H9 (cell line): ENCODE data around the gene GABRR2. TPM values are rescaled to one million over a fixed set of nuclear protein-coding genes. Genes with fewer than 3 reads are reported as not detected.

Experiments
- DNase-seq: peaks from one replicate; pipeline ENCODE4 v3.0.0-alpha.2; 2017
- H2AFZ ChIP-seq: one replicate; pipeline ENCODE4 v1.6.1; 2013; ENCODE audit warnings: mild to moderate bottlenecking, low read length, control low read depth, moderate library complexity
- H2AK5ac ChIP-seq: 2 replicates; pipeline ENCODE4 v1.6.1; 2013; ENCODE audit warnings: low read length, control low read depth, mixed read lengths; ENCODE audit not compliant: insufficient read length
- H2BK120ac ChIP-seq: one replicate; pipeline ENCODE4 v1.6.1; 2013; ENCODE audit warnings: low read depth, mild to moderate bottlenecking, low read length, control low read depth, inconsistent platforms; ENCODE audit not compliant: poor library complexity, severe bottlenecking
- H2BK12ac ChIP-seq: 2 replicates; pipeline ENCODE4 v1.6.1; 2013; ENCODE audit warnings: low read length, control low read depth, mixed read lengths, low read depth; ENCODE audit not compliant: insufficient read length
- H2BK15ac ChIP-seq: 2 replicates; pipeline ENCODE4 v1.6.1; 2013; ENCODE audit warnings: low read depth, low read length, control low read depth
- H2BK20ac ChIP-seq: one replicate; pipeline ENCODE4 v1.6.1; 2013; ENCODE audit warnings: low read depth, mild to moderate bottlenecking, low read length, control low read depth, inconsistent platforms; ENCODE audit not compliant: poor library complexity, severe bottlenecking
- H2BK5ac ChIP-seq: 2 replicates; pipeline ENCODE4 v1.6.1; 2013; ENCODE audit warnings: low read length, control low read depth, mixed read lengths; ENCODE audit not compliant: insufficient read length
- H3K14ac ChIP-seq: 2 replicates; pipeline ENCODE4 v1.6.1; 2013; ENCODE audit warnings: low read length, control low read depth; ENCODE audit not compliant: insufficient read depth
- H3K18ac ChIP-seq: 2 replicates; pipeline ENCODE4 v1.6.1; 2013; ENCODE audit warnings: low read depth, mild to moderate bottlenecking, mixed read lengths, low read length, control low read depth; ENCODE audit not compliant: insufficient read length
- H3K23ac ChIP-seq: 2 replicates; pipeline ENCODE4 v1.6.1; 2013; ENCODE audit warnings: low read length, control low read depth, mixed read lengths, low read depth; ENCODE audit not compliant: insufficient read length
- H3K23me2 ChIP-seq: 2 replicates; pipeline ENCODE4 v1.6.1; 2013; ENCODE audit warnings: low read depth, mild to moderate bottlenecking, mixed read lengths, low read length, control low read depth; ENCODE audit not compliant: insufficient read length, poor library complexity, severe bottlenecking
- H3K27ac ChIP-seq: 2 replicates; pipeline ENCODE4 v1.5.1; 2013; ENCODE audit warnings: low read length, control low read depth, mixed read lengths, low read depth; ENCODE audit not compliant: insufficient read length
- H3K27me3 ChIP-seq: 2 replicates; pipeline ENCODE4 v1.6.1; 2013; ENCODE audit warnings: low read length, control low read depth, inconsistent platforms; ENCODE audit not compliant: insufficient read depth
- H3K4ac ChIP-seq: 2 replicates; pipeline ENCODE4 v1.6.1; 2013; ENCODE audit warnings: low read depth, mild to moderate bottlenecking, control low read depth, inconsistent platforms, low read length, moderate library complexity
- H3K4me1 ChIP-seq: 2 replicates; pipeline ENCODE4 v1.6.1; 2013; ENCODE audit warnings: low read length, control low read depth, inconsistent platforms; ENCODE audit not compliant: insufficient read depth
- H3K4me2 ChIP-seq: 2 replicates; pipeline ENCODE4 v1.6.1; 2013; ENCODE audit warnings: low read length, control low read depth, mixed read lengths; ENCODE audit not compliant: insufficient read length, insufficient read depth
- H3K56ac ChIP-seq: 2 replicates; pipeline ENCODE4 v1.6.1; 2013; ENCODE audit warnings: low read depth, mild to moderate bottlenecking, mixed read lengths, low read length, control low read depth; ENCODE audit not compliant: insufficient read length
- H3K79me1 ChIP-seq: 2 replicates; pipeline ENCODE4 v1.6.1; 2013; ENCODE audit warnings: low read depth, mild to moderate bottlenecking, moderate library complexity, low read length, control low read depth, inconsistent platforms; ENCODE audit not compliant: insufficient read depth, poor library complexity, severe bottlenecking
- H3K79me2 ChIP-seq: 2 replicates; pipeline ENCODE4 v1.6.1; 2013; ENCODE audit warnings: low read length, control low read depth, inconsistent platforms; ENCODE audit not compliant: insufficient read depth
- H3K9ac ChIP-seq: 2 replicates; pipeline ENCODE4 v1.6.1; 2013; ENCODE audit warnings: low read length, control low read depth, mixed read lengths; ENCODE audit not compliant: insufficient read length; ENCODE audit errors: extremely low read depth
- H3K9me3 ChIP-seq: one replicate; pipeline ENCODE4 v1.6.1; 2013; ENCODE audit warnings: low read depth, low read length, inconsistent platforms; ENCODE audit not compliant: control insufficient read depth
- H3T11ph ChIP-seq: one replicate; pipeline ENCODE4 v1.6.1; 2013; ENCODE audit warnings: mild to moderate bottlenecking, low read length, control low read depth, inconsistent platforms
- H4K20me1 ChIP-seq: one replicate; pipeline ENCODE4 v1.6.1; 2013; ENCODE audit not compliant: control insufficient read depth, insufficient read length, insufficient read depth
- H4K5ac ChIP-seq: 2 replicates; pipeline ENCODE4 v1.6.1; 2013; ENCODE audit warnings: low read depth, mild to moderate bottlenecking, mixed read lengths, low read length, control low read depth; ENCODE audit not compliant: insufficient read length
- H4K8ac ChIP-seq: replicated peaks from 2 replicates; pipeline ENCODE4 v1.6.1; 2013; ENCODE audit warnings: low read length, control low read depth, mixed read lengths, low read depth; ENCODE audit not compliant: insufficient read length
- H4K91ac ChIP-seq: 2 replicates; pipeline ENCODE4 v1.6.1; 2013; ENCODE audit warnings: low read depth, mild to moderate bottlenecking, moderate library complexity, mixed read lengths, low read length, control low read depth; ENCODE audit not compliant: insufficient read length
- H3K27ac Mint-ChIP-seq, 3 experiments: 2 replicates in 2 of 3; 3 replicates in 1 of 3; pipeline ENCODE4 v1.8.0; 2020 to 2021; ENCODE audit warnings: mixed read lengths in 3 of 3, mild to moderate bottlenecking in 1 of 3, moderate library complexity in 1 of 3
- H3K27me3 Mint-ChIP-seq: 2 replicates; pipeline ENCODE4 v1.8.0; 2021; ENCODE audit warnings: low read depth, mild to moderate bottlenecking, moderate library complexity, mixed read lengths
- H3K36me3 Mint-ChIP-seq, 3 experiments: 2 replicates in 2 of 3; 3 replicates in 1 of 3; pipeline ENCODE4 v1.8.0; 2020 to 2021; ENCODE audit warnings: low read depth in 3 of 3, mixed read lengths in 3 of 3; ENCODE audit not compliant: insufficient read depth in 1 of 3
- H3K4me1 Mint-ChIP-seq, 2 experiments: 2 replicates each; pipeline ENCODE4 v1.8.0; 2020; ENCODE audit warnings: mixed read lengths in 2 of 2
- H3K4me3 Mint-ChIP-seq, 2 experiments: 2 replicates in 1 of 2; 3 replicates in 1 of 2; pipeline ENCODE4 v1.8.0; 2020 to 2021; ENCODE audit warnings: mild to moderate bottlenecking in 2 of 2, mixed read lengths in 2 of 2, moderate library complexity in 1 of 2
- H3K9me3 Mint-ChIP-seq, 2 experiments: 2 replicates in 1 of 2; 3 replicates in 1 of 2; pipeline ENCODE4 v1.8.0; 2020; ENCODE audit warnings: mild to moderate bottlenecking in 2 of 2, mixed read lengths in 2 of 2, moderate library complexity in 1 of 2
- CTCF ChIP-seq: fragments of 200-600 bp; sonication (generic); conservative IDR thresholded peaks from 3 replicates; pipeline ENCODE4 v1.8.0; 2021; ENCODE audit warnings: antibody characterized with exemption, mild to moderate bottlenecking
- total RNA-seq: library from RNA; stranded (reverse); gene quantifications from 2 replicates; pipeline ENCODE4 v1.2.1, GENCODE V29; 2021

The GABRR2 gene
- total RNA-seq, 1 experiment from 2014 or later: not detected

GRCh38 chr6:89364586-89364985 is 49.5 kb upstream of the GABRR2 start:
- no peaks in the 10 kb centered on the region for H3K79me2 ChIP-seq
- H3K4me1 ChIP-seq: no peaks in the 10 kb centered on the region
- H2BK5ac ChIP-seq: no peak overlapping the region
- H3K27me3 Mint-ChIP-seq: no peaks in the 10 kb centered on the region
- H4K5ac ChIP-seq: no peak overlapping the region
- no peak overlapping the region for H3T11ph ChIP-seq
- no peak overlapping the region for H2BK15ac ChIP-seq
- H2BK120ac ChIP-seq: no peak overlapping the region
- H2AK5ac ChIP-seq: no peak overlapping the region
- H3K9me3 Mint-ChIP-seq: no peaks in the 10 kb centered on the region; a peak in 2 of 5 replicates
- no peaks in the 10 kb centered on the region for H3K9me3 ChIP-seq
- H3K18ac ChIP-seq: no peak overlapping the region
- no peak overlapping the region for H3K4me2 ChIP-seq
- H3K27ac ChIP-seq: no peak overlapping the region
- H3K27me3 ChIP-seq: no peaks in the 10 kb centered on the region
- no peak overlapping the region for H4K91ac ChIP-seq
- no peaks in the 10 kb centered on the region for H4K20me1 ChIP-seq
- no peaks in the 10 kb centered on the region for H3K79me1 ChIP-seq
- no peak for DNase-seq
- H2BK20ac ChIP-seq: no peak overlapping the region
- H3K36me3 Mint-ChIP-seq: no peaks in the 10 kb centered on the region
- H2AFZ ChIP-seq: no peak overlapping the region
- no peak overlapping the region for H3K4ac ChIP-seq
- H2BK12ac ChIP-seq: no peak overlapping the region
- no peak overlapping the region for H4K8ac ChIP-seq
- no peak overlapping the region for H3K4me3 Mint-ChIP-seq
- no peak overlapping the region for H3K27ac Mint-ChIP-seq
- no peak overlapping the region for H3K14ac ChIP-seq
- no peak for TF ChIP-seq CTCF
- no peak overlapping the region for H3K56ac ChIP-seq
- H3K4me1 Mint-ChIP-seq: peaks cover 13 to 18% of the 10 kb centered on the region in 2 experiments
- H3K9ac ChIP-seq: no peak overlapping the region
- H3K23ac ChIP-seq: no peak overlapping the region
- H3K23me2 ChIP-seq: no peaks in the 10 kb centered on the region
